WI38 (cell line): ENCODE data around the gene EDDM3A.
"Not testable (repeated sequence)": the region's sequence is repeated elsewhere in the genome, so short reads cannot be mapped to it uniquely, and the experiment has no call there.

Experiments
- H3K4me3 ChIP-seq: 2 replicates; pipeline ENCODE4 v1.5.1; 2011; ENCODE audit warnings: low read depth, mild to moderate bottlenecking, control low read depth, low read length
- CTCF ChIP-seq: IDR thresholded peaks from 2 replicates; pipeline ENCODE4 v1.5.1; 2012; ENCODE audit warnings: low read depth, mild to moderate bottlenecking, control low read depth, low read length

EDDM3A gene

GRCh38 chr14:20751963-20752562 is 6.4 kb downstream of the EDDM3A start:
- TF ChIP-seq CTCF: no peak
- no peak overlapping the region for H3K4me3 ChIP-seq

- H3K4me3 ChIP-seq: no peak overlapping the region
- no peak for TF ChIP-seq CTCF
Measured at GRCh38 chr14:20754308-20754707, 8.6 kb downstream of the EDDM3A start.

- TF ChIP-seq CTCF: no peak
- no peak overlapping the region for H3K4me3 ChIP-seq
Measured at GRCh38 chr14:20755037-20755436, 9.3 kb downstream of the EDDM3A start.

- no peak for TF ChIP-seq CTCF
- H3K4me3 ChIP-seq: no peak overlapping the region
Measured at GRCh38 chr14:20757965-20758364, 12.3 kb downstream of the EDDM3A start.

GRCh38 chr14:20759465-20759864 is 13.8 kb downstream of the EDDM3A start:
- not testable (repeated sequence) for H3K4me3 ChIP-seq

- no peak overlapping the region for H3K4me3 ChIP-seq
- no peak for TF ChIP-seq CTCF
Measured at GRCh38 chr14:20760950-20761349, 15.3 kb downstream of the EDDM3A start.

- TF ChIP-seq CTCF: no peak
- no peak overlapping the region for H3K4me3 ChIP-seq
Measured at GRCh38 chr14:20768593-20768892, 22.9 kb downstream of the EDDM3A start.

- H3K4me3 ChIP-seq: no peak overlapping the region
- TF ChIP-seq CTCF: no peak
Measured at GRCh38 chr14:20769421-20769820, 23.7 kb downstream of the EDDM3A start.
